ENCODE measurements around the gene COL26A1.
"Not testable (repeated sequence)": the region's sequence is repeated elsewhere in the genome, so short reads cannot be mapped to it uniquely, and the experiment has no call there.

The COL26A1 gene

DNA sequence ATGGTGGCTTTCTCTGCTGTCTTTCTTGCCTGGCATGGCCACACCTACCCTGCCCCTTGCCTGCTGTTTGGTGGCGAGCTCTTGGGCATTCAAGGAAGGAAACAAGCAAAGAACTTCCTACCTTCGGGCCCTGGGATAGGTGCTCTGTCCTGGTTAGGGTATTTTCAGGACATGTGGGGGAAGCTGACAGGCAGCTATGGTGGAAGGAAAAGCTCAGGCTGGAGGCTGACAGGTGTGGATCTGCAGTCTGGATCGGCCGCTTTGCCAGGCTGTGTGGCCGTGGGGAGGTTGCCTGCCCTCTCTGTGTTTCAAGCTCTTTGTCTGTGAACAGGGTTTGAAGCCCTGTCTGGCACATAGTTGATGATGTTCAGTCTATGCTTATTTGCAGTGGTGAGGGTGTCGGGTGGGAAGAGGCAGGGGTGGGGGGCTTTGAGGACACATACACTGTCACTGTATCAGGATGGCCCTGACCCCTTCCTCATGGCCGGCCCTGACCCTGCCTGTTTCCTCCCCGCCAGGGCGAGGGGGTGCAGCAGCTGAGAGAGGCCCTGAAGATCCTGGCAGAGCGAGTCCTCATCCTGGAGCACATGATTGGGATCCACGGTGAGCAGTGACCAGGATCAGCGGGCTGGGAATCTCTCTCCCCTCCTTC is 192.7 kb downstream of the COL26A1 start:
- DNase-seq: no peak

DNA sequence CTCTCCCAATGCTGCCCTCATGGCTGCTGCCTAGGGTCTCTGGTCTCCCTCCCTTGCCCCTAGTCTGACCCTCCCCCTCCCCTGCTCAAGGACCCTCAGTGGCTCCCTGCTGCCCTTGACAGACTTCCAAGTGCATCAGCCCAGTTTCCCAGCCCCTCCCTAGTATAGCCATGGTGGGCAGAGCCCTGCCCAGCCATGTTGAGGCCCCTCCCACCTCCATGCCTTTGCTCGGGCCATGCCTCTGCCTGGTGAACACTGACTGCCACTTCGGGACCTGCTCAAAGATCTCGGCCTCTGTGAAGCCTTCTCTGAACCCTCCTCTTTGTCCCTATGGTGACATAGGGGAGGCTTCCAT is 193.2 kb downstream of the COL26A1 start:
- no peak for DNase-seq

DNA sequence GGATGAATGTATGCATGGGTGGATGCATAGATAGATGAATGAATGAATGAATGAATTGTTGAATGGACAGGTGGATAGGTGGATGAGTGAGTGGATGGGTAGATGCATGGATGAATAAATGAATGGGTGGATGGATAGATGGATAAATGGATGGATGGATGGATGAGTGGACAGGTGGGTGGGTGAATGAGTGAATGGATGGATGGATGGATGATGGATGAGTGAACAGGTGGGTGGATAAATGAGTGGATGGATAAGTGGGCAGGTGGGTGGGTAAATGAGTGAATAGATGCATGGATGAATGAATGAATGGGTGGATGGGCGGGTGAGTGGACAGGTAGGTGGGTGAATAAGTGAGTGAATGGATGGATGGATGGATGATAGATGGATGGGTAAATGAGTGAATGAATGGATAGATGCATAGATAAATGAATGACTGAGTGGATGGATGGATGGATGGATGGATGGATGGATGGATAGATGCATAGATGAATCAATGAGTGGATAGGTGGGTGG is 193.8 kb downstream of the COL26A1 start:
- DNase-seq: no peak

GRCh38 chr7:101557421-101557820 is 194.7 kb downstream of the COL26A1 start:
- DNase-seq: no peak

- DNase-seq: no peak
Measured at GRCh38 chr7:101557978-101558741, 195.5 kb downstream of the COL26A1 start.

GRCh38 chr7:101558742-101559325 is 196.2 kb downstream of the COL26A1 start:
- no peak for DNase-seq

GRCh38 chr7:101559586-101559985 is 196.9 kb downstream of the COL26A1 start:
- DNase-seq: no peak

GRCh38 chr7:101560021-101560420 is 197.3 kb downstream of the COL26A1 start:
- not testable (repeated sequence) for DNase-seq

GRCh38 chr7:101560856-101561255 is 198.2 kb downstream of the COL26A1 start:
- no peak for DNase-seq

DNA sequence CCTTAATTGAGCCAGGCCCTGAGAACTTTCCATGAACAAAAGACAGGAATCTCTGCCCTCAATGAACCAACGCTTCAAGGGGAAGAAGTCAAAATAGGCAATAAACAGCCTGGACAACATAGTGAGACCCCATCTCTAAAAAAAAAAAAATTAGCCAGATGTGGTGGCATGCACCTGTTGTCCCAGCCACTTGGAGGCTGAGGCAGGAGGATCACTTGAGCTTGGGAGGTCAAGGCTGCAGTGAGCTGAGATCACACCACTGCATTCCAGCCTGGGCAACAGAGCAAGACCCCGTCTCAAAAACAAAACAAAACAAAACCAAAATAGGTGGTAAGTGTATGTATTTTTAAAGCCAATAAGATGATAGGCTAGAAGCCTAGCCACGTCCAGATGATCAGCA is 198.6 kb downstream of the COL26A1 start:
- not testable (repeated sequence) for DNase-seq

DNA sequence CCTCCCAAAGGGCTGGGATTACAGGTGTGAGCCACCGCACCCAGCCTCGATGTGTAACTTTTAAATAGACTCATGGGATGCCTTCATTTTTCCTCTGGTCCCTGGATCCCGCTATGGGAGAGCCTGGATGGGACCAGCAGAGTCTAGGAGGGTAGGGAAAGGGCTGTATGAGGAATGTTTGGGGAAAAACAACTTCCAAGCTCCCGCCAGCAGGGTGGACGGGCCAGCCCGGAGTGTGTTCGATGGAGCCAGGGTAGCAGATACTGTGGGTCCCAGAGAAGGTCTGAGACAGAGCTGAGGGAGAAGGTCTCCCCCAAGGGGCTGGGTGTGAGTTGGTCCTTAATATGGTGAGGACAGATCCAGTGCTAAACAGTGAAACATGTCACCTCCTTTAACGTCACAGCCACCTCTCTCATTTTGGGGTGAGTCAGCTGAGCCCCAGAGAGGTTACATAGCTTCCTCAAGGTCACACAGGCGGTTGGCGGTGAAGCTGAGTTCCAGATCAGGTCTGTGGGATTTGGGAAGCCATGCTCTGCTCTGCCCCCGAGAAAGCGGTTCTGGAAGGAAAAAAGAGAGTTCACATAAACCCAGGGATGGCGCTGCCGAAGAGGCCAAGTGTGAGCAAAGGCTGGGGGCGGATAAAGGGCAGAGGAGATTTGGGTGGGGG is 200.0 kb downstream of the COL26A1 start:
- no peak for DNase-seq

GRCh38 chr7:101563198-101563901 is 200.7 kb downstream of the COL26A1 start:
- DNase-seq: no peak

GRCh38 chr7:101563943-101564777 is 201.5 kb downstream of the COL26A1 start:
- DNase-seq: no peak

DNA sequence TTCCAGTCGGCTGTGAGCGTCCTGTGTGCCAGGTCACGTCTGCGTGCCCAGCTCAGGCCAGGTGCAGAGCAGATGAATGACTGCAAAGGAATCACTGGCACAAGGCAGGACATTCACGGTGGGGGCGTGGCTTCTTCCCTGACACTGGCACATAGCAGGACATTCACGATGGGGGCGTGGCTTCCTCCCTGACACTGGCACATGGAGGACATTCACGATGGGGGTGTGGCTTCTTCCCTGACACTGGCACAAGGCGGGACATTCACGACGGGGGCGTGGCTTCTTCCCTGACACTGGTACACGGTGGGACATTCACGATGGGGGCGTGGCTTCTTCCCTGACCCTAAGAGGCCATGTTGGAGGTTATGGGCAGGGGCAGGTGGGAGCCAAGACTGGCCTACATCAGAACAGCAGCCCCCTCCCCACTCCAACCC is 202.1 kb downstream of the COL26A1 start:
- DNase-seq: no peak

DNA sequence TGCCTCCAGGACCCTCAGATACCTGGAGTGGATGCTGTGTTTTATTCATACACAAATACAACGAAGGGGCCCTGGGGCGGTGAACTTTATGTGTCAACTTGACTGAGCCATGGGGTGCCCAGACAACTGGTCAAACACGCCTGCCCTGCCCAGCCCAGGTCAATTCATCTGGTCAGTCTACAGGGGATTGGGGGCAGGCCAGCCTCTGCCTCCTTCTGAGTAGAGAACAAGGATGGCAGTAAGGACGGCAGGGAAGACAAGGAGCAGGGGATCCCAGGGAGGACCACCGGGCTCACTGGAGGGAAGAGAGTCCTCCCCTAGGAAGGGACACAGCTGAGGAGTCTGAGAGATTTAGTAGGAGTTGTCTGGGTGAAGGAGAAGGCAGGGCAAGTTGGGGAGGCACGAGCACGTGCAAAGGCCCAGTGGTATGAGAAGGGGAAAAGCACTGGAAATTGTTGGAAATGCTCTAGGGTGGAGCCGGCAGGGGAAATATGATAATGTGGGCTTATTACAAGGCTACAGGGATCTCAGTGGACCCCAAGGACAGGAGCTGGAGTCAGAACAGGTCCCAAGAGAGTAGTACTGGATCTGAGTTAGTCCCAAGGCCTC is 203.0 kb downstream of the COL26A1 start:
- no peak for DNase-seq

GRCh38 chr7:101567230-101567629 is 204.6 kb downstream of the COL26A1 start:
- no peak for DNase-seq

- DNase-seq: no peak
Measured at GRCh38 chr7:101572156-101572555, 209.5 kb downstream of the COL26A1 start.

DNA sequence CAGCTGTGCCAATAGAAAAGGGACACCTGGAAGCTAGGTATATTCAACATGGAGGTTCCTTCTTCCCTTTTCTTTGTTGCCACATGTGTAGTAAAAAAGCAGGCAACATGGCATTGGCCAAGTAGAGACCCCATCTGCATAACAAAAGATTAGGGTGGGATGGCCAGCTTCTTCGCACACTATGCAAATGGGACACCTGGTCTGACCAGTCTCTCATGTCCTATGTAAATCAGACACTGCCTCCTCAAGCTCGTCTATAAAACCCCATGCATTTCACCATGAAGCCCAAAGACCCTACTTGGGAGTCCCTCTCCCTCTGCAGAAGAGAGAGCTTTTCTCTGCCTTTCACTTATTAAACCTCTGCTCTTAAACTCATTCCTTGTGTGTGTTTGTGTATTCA is 212.5 kb downstream of the COL26A1 start:
- no peak for DNase-seq

DNA sequence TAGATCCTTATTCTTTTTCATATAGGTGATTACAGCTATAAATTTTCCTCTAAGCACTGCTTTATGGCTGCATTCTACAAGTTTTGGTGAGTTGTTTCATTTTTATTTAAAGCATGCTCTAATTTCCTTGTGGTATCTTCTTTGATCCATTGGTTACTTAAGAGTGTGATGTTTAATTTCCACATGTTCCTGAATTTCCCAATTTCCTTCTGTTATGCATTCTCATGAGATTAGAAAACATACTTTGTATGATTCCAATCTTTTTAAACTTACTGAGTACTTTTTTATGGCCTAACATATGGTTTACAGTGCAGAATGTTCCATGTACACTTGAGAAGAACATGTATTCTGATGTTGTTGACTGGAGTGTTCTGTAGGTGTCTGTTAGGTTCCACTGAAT is 213.0 kb downstream of the COL26A1 start:
- DNase-seq: no peak

DNA sequence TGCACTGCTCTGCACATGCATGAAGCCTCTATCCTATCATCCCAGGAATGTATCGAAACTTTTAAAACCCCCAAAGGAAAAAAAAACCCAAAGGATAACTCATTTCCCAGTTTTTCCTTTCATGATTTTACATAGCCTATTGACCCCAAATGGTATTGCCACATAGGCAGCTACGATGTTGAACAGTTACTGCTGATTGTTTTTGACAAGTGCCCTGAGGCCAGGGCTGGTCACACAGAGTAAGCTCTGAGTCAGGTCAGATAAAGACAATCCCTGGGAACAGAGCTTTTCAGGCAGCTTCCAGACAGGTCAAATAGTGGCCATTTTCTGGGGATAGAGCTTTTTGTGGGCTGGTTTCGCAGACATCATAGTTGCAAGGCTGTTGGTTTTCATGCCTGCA is 214.3 kb downstream of the COL26A1 start:
- DNase-seq: no peak

DNA sequence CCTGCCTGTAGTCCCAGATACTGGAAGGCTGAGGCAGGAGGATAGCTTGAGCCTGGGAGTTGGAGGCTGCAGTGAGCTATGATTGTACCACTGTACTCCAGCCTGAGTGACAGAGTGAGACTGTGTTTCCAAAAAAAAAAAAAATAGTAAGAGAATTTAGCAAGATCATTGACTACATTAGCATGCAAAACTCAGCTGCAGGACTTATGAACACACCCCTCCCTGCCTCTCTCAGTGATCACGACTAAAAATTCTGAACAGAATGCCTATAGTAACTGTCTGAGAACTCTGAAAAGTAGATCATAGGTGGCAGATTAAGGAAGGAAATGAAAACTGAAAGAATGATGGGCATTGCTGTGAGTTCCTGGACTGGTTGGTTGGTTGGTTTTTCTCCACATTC is 215.9 kb downstream of the COL26A1 start:
- no peak for DNase-seq
